H1 (cell line): ENCODE results near the gene SLC6A6. TPM values are rescaled to one million over a fixed set of nuclear protein-coding genes. Genes with fewer than 3 reads are reported as not detected.

Source experiments
- EP300 ChIP-seq, 2 experiments: IDR thresholded peaks; 1 replicate in 1 of 2; 2 replicates in 1 of 2; pipeline ENCODE4 v1.6.1; 2011 to 2012; ENCODE audit warnings: low read depth in 2 of 2, low read length in 2 of 2, mild to moderate bottlenecking in 2 of 2, borderline replicate concordance in 1 of 2, inconsistent platforms in 1 of 2, moderate library complexity in 1 of 2
- HDAC6 ChIP-seq: IDR thresholded peaks from one replicate; pipeline ENCODE4 v1.7.1; 2012; ENCODE audit warnings: low read depth, mild to moderate bottlenecking, inconsistent platforms, low read length, moderate library complexity
- polyA plus RNA-seq, 7 experiments: library from polyadenylated mRNA; depleted of rRNA in 3 of 7; stranded (reverse) in 5 of 7; unstranded in 2 of 7; fragments of >200 nt in 5 of 7; fragments of 200-250 nt in 2 of 7; gene quantifications; 1 replicate in 5 of 7; 2 replicates in 1 of 7; 4 replicates in 1 of 7; pipeline versions ENCODE4 v1.2.1 to v1.2.3, GENCODE V29; 2011 to 2013; ENCODE audit warnings: missing spikeins in 2 of 7, mixed read lengths in 2 of 7
- total RNA-seq: library from RNA; stranded (reverse); fragmentation: NEBNext Ultra II Directional; extraction: Animal tissue kit (Norgen Biotek cat#: 25700); gene quantifications from 2 replicates; pipeline ENCODE4 v1.2.1, GENCODE V29; 2021

Gene SLC6A6
- total and polyA plus RNA-seq, 2 of the 8 experiments (the other 6 are each of a cell fraction or from before 2014, with no cell fraction given), result 66.2 to 144 TPM

GRCh38 chr3:14505001-14505802 lies 102.8 kb downstream of the SLC6A6 start (continued):
- no peak for TF ChIP-seq EP300 (IDR thresholded peaks at IDR 0.05; ENCODE audit: borderline replicate concordance in 1 of 2, low read depth in 2 of 2, low read length in 2 of 2)
- no peak for TF ChIP-seq HDAC6
